NT2/D1 (cell line): ENCODE results near the gene ZNF593OS.

Experiments used
- SUZ12 ChIP-seq: IDR thresholded peaks from 2 replicates; pipeline ENCODE4 v1.6.1; 2011; ENCODE audit not compliant: insufficient read length, insufficient read depth; ENCODE audit errors: extremely low read depth
- YY1 ChIP-seq: IDR thresholded peaks from 2 replicates; pipeline ENCODE4 v1.6.1; 2011; ENCODE audit not compliant: insufficient read length, insufficient read depth
- ZNF274 ChIP-seq: IDR thresholded peaks from 2 replicates; pipeline ENCODE4 v1.6.1; 2011; ENCODE audit warnings: mild to moderate bottlenecking, low read depth, low read length

GRCh38 chr1:26124418-26125331, 47.0 kb downstream of the ZNF593OS start:
- TF ChIP-seq ZNF274 (no peak), SUZ12 (no peak), YY1 (no peak)
